HG03097 (cell line): Measurements from ENCODE around the gene TM7SF3.
"Not testable (repeated sequence)": the region's sequence is repeated elsewhere in the genome, so short reads cannot be mapped to it uniquely, and the experiment has no call there.

Experiments used
- ATAC-seq: cut with Tn5 transposase; IDR thresholded peaks from one replicate; pipeline ENCODE4 v1.9.1; 2021; ENCODE audit not compliant: unreplicated experiment, low FRiP score

TM7SF3 gene

DNA sequence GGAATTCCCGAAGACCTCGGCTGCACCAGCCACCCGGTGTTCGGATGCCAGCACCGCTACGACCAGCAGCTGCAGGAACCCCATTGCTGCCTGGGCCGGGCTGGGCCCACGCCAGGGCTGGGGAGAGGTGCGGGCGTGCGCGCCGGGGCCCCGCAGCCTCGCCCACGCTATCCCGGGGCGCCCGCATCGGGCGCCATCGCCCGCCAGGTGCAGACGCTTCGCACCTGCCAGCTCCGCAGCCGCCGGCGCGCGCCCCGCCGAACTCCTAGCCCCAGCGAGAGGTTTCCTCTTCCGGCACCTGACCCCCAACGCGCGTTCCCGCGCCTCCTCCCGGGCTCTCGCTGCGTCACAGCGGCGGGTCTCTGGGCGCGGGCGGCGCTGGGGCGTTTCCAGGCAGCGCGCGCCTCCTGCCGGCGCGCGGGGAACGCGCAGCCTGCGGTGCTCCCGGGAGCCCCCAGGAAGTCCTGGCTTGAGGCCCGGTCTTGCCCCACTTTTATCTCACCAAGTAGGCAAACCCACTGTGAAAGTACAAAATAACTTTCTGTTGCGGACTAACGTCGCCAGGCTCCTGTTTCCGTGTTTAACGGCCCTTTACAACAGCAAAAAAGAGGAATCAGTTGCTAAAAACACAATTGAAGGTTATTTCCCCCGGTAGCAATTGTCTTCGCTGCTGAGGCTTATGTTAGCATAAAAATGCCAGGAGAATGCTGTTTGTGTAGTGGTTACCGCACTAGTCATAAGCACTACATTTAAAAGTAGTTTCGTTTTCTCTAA, at the start of gene TM7SF3:
TSS of gene TM7SF3 (minus strand) at position 300 of the 774 bp plus-strand sequence. CDS start at position 84, 216 bp downstream.
- ATAC-seq: peak; percentile 86

- no peak for ATAC-seq
Observed at GRCh38 chr12:27063250-27063851, 49.2 kb upstream of the TM7SF3 start.

GRCh38 chr12:27061317-27061716, 47.1 kb upstream of the TM7SF3 start:
- no peak for ATAC-seq

GRCh38 chr12:27060740-27061139, 46.6 kb upstream of the TM7SF3 start:
- ATAC-seq: no peak

GRCh38 chr12:27057543-27057942, 43.4 kb upstream of the TM7SF3 start:
- no peak for ATAC-seq

- ATAC-seq: no peak
Observed at GRCh38 chr12:27055966-27056365, 41.8 kb upstream of the TM7SF3 start.

GRCh38 chr12:27052742-27053141, 38.6 kb upstream of the TM7SF3 start:
- no peak for ATAC-seq

DNA sequence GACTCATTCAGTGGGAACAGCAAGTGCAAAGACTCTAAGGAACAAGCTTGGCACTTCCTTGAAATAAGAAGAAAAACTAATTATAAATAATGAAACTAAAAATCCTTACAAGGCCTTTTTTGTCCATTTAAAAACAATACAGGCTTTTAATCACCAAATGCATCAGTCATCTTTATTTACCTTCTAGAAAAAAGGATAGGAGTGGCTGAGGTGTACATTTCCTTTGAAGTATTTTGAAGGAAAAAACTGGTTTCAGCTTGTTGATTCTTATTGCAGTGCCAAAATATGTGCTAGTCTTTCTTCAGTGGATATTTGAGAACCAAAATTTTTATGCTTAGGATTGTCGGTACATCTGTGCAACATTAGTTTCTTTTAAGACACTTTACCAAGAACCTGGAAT, 38.0 kb upstream of the TM7SF3 start:
- no peak for ATAC-seq

DNA sequence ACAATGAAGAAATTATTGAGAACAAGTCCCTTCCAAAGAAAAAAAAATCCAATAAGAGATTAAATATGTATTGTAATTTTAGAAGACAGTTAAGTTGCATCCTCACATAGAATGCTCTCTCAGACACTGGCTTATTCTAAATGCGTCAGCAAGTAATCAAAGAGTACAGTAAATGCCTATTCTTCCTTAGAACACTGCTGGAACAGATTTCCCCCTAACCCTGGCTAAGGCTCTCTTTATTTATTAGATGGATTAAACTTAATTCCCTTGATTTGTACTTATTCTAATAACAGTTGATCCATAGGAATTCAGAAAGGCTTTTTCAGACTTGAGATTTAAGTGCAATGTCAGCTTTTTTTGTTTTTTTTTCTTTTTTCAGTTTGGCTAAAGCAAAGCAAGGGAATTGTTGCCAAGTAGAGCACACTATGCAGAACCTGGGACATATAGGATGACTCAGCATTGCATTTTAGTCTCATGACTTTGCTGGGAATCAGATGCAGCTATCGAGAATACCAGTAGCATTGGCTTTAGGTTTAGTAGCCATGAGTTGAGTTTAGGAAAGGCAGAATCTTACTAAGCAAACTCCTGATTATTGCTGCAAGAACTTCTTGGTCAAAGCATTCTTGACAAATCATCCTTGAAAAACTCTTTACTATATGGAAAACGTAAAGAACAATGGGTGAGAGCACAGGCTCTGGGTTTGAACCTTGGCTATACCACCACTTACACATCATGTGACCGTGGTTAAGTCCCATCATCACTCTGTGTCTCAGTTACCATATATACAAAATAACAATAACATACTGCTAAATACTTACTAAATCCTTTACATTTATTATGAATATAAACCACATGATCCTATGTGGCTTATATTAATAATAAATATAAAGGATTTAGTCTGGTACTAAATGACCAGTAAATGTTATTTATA, 34.9 kb upstream of the TM7SF3 start:
- no peak for ATAC-seq

DNA sequence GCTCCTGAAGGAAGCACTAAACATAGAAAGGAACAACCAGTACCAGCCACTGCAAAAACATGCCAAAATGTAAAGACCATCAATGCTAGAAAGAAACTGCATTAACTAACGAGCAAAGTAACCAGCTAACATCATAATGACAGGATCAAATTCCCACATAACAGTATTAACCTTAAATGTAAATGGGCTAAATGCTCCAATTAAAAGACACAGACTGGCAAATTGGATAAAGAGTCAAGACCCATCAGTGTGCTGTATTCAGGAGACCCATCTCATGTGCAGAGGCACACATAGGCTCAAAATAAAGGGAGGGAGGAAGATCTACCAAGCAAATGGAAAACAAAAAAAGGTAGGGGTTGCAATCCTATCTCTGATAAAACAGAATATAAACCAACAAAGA, 27.8 kb upstream of the TM7SF3 start:
- not testable (repeated sequence) for ATAC-seq

DNA sequence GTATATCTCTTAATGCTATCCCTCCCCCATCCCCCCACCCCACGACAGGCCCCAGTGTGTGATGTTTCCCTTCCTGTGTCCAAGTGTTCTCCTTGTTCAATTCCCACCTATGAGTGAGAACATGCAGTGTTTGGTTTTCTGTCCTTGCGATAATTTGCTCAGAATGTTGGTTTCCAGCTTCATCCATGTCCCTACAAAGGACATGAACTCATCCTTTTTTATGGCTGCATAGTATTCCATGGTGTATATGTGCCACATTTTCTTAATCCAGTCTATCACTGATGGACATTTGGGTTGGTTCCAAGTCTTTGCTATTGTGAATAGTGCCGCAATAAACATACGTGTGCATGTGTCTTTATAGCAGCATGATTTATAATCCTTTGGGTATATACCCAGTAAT, 26.5 kb upstream of the TM7SF3 start:
- not testable (repeated sequence) for ATAC-seq

- no peak for ATAC-seq
Observed at GRCh38 chr12:27034607-27035293, 20.6 kb upstream of the TM7SF3 start.

DNA sequence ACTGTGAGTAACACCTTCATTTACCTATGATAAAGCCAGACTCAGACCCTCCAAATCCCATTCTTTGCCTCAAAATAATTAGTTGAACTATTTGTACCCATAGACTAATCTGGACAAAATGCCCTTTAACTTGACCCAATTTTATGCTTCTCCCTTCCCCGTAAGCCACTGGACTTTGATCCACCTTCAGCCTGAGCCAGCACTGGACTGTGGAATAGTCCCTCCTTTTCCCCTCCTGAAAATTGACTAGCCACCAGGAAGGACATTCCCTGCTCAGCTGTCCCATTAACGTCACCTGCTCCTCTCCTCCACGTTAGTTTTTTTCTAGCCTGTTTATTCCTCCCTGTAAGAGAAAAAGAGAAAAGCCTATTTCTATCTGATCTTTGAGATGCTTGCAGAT, 18.5 kb upstream of the TM7SF3 start:
- ATAC-seq: no peak

- no peak for ATAC-seq
Observed at GRCh38 chr12:27031531-27031930, 17.3 kb upstream of the TM7SF3 start.

DNA sequence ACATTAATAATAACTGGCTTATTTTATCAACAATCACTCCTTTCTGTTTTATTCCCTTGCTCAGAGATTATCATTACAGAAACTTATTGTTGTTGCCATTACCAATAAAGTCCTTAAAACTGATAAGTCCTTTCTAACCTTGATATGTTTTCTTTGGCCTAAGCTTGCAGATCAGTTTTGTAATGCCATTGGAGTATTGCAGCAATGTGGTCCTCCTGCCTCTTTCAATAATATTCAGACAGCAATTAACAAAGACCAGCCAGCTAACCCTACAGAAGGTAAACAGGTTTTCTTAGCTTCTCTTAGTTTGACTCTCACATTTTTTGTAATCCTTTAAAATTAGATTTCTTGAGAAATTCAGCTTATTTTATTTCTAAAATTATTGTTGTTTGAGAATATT, 12.1 kb upstream of the TM7SF3 start:
- no peak for ATAC-seq

DNA sequence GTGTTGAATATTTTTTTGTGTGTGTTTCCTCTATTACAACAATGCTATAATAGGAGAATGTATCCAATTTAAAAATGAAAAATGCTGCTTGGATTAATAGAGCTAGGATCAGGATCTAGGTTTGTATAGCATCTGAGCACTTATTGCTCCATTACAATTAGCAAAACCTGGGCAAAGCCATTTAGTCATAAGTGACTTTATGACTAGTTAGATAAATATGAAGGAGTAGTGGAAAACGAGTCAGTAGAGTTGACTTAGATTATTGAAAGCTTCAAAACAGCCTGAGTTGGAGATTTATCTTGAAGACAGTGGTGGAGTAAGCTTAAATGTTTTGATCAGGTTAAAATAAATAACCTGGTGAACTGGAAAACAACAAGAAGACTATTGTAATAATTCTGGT, 10.9 kb upstream of the TM7SF3 start:
- no peak for ATAC-seq

DNA sequence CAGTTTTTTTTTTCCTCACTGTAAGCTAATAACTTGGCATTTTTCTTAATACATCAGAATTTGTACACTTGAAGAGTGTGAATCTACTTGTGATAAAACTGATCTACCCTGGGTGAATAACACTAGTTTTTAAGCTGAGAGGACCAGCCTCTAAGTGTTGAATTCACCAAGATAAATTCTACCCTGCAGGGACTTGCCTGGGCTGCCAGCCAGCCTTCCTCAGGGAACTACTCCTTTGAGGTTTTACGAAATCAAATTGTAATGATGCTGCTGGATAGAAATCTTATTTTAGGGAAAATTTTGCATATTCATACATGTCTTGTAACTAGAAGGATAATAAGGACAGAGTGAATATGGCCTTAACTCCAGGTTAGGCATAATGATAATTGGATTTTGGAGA, 10.1 kb upstream of the TM7SF3 start:
- ATAC-seq: no peak

GRCh38 chr12:27020761-27021160, 6.6 kb upstream of the TM7SF3 start:
- ATAC-seq: no peak

- no peak for ATAC-seq
Observed at GRCh38 chr12:27018037-27018436, 3.9 kb upstream of the TM7SF3 start.

DNA sequence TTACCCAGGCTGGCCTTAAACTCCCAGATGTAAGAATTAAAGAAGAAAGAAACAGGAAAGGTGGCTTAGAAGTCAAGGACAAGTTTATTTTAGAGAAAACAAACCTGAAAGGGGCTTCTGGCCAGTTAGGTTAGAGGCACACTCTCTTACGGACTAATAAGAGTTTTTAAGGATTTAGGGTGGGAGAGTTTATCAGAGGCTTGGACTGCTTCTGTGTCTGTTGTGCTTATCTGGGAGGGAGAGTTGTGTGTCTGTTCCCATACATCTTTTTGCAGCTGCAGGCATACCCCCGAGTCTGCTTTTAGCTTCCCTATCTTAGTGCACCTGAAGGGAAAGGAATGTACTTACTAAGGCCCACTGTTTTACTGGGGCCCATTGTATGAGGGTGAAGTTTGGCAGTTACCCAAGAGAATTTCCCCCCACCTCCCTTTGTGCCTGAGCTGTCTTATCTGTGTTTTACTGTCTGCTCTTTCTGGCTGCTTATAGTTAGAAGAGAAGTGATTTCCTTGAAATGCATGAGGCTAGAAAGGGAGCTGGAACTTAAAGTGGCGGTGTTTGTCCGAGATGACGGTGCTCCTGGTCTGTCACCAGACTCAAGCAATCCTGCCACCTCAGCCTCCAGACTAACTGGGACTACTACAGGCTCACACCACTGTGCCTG, 3.1 kb upstream of the TM7SF3 start:
- ATAC-seq: not testable (repeated sequence)
